ENCODE results near the gene PAX3.

The PAX3 gene

DNA sequence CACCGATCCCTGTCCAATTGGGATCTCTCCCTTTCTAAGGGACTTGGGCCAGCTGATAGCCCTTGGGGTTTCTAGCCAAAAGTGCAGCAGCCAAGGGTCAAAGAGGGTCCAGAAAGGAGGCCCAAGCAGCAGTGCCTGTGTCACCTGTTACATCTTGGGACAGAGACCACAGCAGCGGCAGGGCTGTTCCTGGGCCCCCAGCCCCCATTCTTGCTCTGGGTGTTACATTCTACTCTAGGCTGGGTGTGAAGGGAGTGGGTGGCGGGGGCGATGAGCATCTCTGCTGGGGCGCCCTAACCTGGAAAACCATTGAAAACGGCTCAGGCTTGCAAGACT, 1.2 kb downstream of the PAX3 start:
- TF ChIP-seq, protein P1, sequence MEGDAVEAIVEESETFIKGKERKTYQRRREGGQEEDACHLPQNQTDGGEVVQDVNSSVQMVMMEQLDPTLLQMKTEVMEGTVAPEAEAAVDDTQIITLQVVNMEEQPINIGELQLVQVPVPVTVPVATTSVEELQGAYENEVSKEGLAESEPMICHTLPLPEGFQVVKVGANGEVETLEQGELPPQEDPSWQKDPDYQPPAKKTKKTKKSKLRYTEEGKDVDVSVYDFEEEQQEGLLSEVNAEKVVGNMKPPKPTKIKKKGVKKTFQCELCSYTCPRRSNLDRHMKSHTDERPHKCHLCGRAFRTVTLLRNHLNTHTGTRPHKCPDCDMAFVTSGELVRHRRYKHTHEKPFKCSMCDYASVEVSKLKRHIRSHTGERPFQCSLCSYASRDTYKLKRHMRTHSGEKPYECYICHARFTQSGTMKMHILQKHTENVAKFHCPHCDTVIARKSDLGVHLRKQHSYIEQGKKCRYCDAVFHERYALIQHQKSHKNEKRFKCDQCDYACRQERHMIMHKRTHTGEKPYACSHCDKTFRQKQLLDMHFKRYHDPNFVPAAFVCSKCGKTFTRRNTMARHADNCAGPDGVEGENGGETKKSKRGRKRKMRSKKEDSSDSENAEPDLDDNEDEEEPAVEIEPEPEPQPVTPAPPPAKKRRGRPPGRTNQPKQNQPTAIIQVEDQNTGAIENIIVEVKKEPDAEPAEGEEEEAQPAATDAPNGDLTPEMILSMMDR (IDR thresholded peaks at IDR 0.05; ENCODE audit: insufficient read depth, low read length): no peak
- TF ChIP-seq POLR2AphosphoS5 (IDR thresholded peaks at IDR 0.05; ENCODE audit: low read depth) (no peak), SPI1 (IDR thresholded peaks at IDR 0.05; ENCODE audit: borderline replicate concordance, low read depth) (no peak), REST (IDR thresholded peaks at IDR 0.05; ENCODE audit: insufficient replicate concordance, low read depth) (no peak), GABPA (IDR thresholded peaks at IDR 0.05; ENCODE audit: low read depth) (no peak)
- Histone ChIP-seq H3K4me3 (replicated peaks; ENCODE audit: insufficient read depth, low read length) (no peak overlapping the region), H3K27me3 (ENCODE audit: insufficient read depth, poor library complexity, severe bottlenecking) (peaks cover 88% of the 10 kb centered on the region), H3K27ac (replicated peaks) (no peak overlapping the region)
- no peak for DNase-seq (ENCODE audit: low read depth in 1 of 2, low spot score in 1 of 2)

GRCh38 chr2:222296911-222297599, 1.7 kb downstream of the PAX3 start:
- no peak for TF ChIP-seq REST (IDR thresholded peaks at IDR 0.05; ENCODE audit: insufficient replicate concordance, low read depth)
- TF ChIP-seq, protein P1 (IDR thresholded peaks at IDR 0.05; ENCODE audit: insufficient read depth, low read length): no peak
- TF ChIP-seq POLR2AphosphoS5 (IDR thresholded peaks at IDR 0.05; ENCODE audit: low read depth): no peak
- no peak for TF ChIP-seq SPI1 (IDR thresholded peaks at IDR 0.05; ENCODE audit: borderline replicate concordance, low read depth)
- TF ChIP-seq GABPA (IDR thresholded peaks at IDR 0.05; ENCODE audit: low read depth): no peak
- DNase-seq (ENCODE audit: low read depth in 1 of 2, low spot score in 1 of 2): no peak
- no peak overlapping the region for H3K4me3 ChIP-seq (replicated peaks; ENCODE audit: insufficient read depth, low read length)
- H3K27ac ChIP-seq (replicated peaks): no peak overlapping the region
- peaks cover 92% of the 10 kb centered on the region for H3K27me3 ChIP-seq (ENCODE audit: insufficient read depth, poor library complexity, severe bottlenecking)

DNA sequence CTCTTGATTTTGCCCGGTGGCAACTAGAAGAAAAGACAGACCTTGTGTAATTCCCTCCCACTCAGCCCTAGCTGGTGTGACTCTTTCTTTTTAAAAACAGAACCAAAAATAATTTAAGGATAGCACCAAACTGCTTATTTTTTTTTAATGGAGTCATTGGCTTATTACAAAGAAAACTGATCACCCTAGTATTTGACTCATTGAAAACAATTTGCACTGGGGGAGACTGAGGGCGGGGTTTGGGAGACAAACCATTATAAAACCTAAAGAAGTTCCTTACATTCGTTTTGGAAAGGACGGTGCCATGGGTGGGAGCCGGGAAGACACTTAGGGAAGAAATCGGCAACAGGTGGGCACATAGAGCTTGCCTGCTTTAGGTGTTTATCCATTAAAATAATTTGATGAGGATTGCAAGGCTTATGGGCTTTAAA, 2.5 kb downstream of the PAX3 start:
- TF ChIP-seq, protein P1 (IDR thresholded peaks at IDR 0.05; ENCODE audit: insufficient read depth, low read length): no peak
- no peak for TF ChIP-seq POLR2AphosphoS5 (IDR thresholded peaks at IDR 0.05; ENCODE audit: low read depth)
- TF ChIP-seq REST (IDR thresholded peaks at IDR 0.05; ENCODE audit: insufficient replicate concordance, low read depth): no peak
- TF ChIP-seq SPI1 (IDR thresholded peaks at IDR 0.05; ENCODE audit: borderline replicate concordance, low read depth): no peak
- TF ChIP-seq GABPA (IDR thresholded peaks at IDR 0.05; ENCODE audit: low read depth): no peak
- DNase-seq (ENCODE audit: low read depth in 1 of 2, low spot score in 1 of 2): no peak
- Histone ChIP-seq H3K27me3 (ENCODE audit: insufficient read depth, poor library complexity, severe bottlenecking) (peaks cover 93% of the 10 kb centered on the region), H3K27ac (replicated peaks) (no peak overlapping the region), H3K4me3 (replicated peaks; ENCODE audit: insufficient read depth, low read length) (no peak overlapping the region)
